Mesenteric fat pad (tissue), 1 donor: Measurements from ENCODE around the gene PRDM10. TPM values are rescaled to one million over a fixed set of nuclear protein-coding genes. Genes with fewer than 3 reads are reported as not detected.
A peak's percentile ranks its signal among the peaks of the same experiment; 100 is the strongest.
"Not testable (repeated sequence)": the region's sequence is repeated elsewhere in the genome, so short reads cannot be mapped to it uniquely, and the experiment has no call there.

ENCODE experiments used
- DNase-seq: peaks from one replicate; pipeline ENCODE4 v3.0.0-alpha.2; 2020; ENCODE audit warnings: low spot score
- total RNA-seq: library from RNA; stranded (reverse); fragmentation: NEBNext Ultra II Directional; extraction: Animal tissue kit (Norgen Biotek cat#: 25700); gene quantifications from one replicate; pipeline ENCODE4 v1.2.1, GENCODE V29; 2021
- donor health status: DM: yes; HTN: yes; CAD: no.

The PRDM10 gene
- total RNA-seq, 1 donor from 2014 or later, result 7.0 TPM

DNA sequence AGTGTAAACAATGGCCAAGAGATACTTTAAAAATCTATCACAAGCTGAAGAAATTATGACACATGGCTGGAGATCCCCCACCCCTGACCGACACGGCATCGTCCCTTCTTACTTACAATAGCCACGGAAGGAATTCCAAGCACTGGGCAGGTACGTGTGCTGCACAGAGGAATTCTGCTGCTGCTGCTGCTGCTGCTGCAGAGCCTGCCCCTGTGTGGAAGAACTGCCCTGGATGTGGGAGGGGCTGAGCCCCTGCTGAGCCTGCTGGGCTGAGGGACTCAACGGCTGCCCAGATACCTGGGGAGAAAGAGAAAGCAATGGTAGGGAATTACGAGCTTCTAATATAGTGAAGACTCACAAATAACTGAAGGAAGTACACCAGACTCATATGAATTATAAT lies 92.3 kb downstream of the PRDM10 start:
- DNase-seq, result no peak

DNA sequence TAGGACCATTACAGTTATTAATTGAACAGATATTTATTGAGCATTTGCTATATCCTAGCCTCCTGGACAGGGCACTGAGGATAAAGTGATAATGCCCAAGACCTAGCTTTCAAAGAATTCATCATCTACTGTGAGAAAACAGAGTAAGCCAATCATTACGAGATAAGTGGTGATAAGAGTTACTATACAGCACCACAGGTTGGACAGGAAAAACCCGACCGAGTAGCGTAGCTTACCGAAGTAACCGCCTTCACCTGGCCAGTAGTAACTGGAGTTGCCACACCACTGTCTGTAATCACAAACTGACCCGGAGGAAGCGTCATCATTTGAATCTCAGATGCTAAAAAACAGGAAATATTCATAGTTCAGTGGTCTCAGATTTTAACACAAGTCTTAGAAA lies 97.2 kb downstream of the PRDM10 start:
- no peak for DNase-seq

DNA sequence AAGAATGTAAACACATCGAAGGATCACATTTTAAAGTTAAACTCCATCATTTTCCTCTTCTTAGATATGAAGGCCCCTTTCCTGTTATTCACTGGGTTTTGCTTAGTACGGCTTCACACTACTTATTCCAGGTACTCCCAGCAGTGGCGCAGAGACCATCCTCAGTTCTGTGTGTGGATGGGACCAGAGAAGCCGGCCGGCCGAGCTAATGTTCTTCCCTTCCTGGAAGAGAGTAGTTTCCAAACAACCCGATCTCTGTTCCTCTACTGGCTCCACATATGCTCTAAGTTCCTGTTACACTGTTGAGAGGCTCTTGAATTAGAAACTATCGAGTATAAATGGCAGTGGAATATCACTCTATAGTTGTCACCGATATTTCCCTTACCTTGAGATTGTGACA lies 106.6 kb downstream of the PRDM10 start:
- DNase-seq, result no peak

DNA sequence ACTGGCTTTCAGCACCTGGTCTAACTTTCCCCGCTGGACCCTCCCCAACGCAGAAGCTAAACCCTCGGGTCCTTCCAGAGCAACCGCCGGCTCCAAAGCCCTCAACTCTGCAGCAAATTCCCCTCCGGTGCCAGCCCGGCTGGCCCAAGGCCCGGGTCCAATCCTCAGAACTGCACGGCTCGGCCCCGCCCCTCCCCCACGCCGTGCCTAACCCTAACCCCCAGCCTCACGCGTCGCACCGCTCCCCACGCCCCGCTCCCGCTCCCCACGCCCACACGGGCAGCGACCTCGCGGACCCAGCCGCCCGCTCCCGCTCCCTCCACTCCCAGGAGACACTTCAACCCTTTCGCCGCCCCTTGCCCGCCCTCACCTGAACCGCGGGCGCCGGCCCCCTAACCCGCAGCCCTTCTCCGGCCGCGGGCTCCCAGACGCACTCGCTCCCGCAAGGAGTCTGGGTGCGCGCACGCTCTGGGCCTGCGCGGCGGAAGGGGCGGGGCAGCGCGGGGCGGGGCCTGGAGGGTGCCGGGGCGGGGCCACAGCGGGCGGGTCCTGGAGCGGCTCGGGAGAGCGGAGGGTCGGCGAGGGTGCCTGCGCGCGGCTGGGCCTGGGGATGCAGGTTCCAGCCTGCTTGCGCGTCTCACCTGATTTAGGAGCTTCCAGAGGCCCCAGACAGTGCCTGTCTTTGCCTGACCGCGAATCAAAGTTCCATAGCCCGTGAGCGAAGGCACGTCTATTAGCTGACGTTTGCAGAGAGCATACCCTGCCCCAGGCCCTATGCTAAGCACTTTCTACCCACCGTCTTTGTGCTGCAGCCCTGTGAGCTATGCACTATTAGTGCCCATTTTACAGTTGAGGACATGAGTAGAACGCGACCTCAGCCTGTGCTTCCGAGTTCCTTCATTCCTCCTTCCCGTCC lies 107.3 kb downstream of the PRDM10 start, which contains the start of gene NFRKB:
NFRKB (minus strand) TSS at position 453 of the 916 bp plus-strand sequence. CDS start 2,729 bp downstream, outside the sequence.
- peak; percentile 96 for DNase-seq

DNA sequence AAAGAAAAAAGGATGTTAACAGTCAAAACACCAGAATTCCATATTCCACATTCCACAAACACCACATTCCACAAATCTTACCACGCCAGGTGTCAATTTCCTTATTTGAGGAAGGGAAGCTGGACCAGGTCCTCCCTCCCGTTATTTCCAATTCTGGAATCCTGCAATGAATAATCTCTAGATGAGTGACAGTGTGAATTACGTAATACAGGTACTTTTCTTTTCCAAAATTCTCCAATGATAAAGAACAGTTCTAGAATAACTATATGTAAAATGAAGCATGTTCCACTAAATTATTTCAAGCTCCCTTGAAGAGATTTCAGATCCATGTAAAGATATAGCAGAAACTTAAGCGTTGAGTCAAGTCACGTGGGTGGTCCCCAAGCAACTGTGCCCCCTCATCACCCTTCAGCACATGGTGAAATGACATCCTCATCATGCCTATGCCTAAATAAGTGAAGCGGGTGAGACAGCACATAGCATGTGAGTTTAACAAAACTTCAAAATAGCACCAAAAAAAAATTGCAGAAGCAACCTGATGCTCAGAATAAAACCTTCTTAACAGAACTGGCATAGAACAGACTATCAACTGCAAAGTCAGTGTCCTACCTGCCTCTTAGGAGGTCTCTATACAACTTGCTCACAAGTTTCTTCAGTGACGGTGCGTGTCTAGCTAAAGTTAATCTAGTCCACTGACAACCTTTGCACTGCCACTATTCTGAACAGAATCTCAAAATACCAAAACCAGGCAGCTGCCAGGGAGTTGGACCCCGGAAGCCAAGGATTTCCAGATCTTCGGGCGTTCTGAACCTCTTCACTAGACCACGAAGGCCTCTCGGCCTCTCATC lies 108.1 kb downstream of the PRDM10 start:
- DNase-seq, result no peak

DNA sequence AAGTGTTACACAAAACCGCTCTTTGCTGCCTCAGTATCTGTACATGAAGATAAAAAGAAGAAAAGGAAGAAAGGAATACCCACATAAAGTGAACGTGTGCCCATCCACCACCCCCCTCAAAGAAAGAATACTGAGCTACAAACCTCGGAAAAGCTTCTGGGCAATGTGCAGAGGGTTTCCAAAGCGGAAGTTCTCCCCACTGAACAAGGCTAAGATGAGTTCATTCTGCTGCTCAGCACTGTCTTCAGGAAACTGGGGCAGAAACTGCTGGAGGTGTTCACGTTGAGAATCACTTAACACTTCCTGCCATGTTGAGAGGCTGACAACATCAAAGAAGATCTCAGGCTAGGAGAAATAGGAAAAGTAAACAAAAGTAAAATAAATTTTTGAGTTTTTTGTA lies 114.2 kb downstream of the PRDM10 start:
- no peak for DNase-seq

DNA sequence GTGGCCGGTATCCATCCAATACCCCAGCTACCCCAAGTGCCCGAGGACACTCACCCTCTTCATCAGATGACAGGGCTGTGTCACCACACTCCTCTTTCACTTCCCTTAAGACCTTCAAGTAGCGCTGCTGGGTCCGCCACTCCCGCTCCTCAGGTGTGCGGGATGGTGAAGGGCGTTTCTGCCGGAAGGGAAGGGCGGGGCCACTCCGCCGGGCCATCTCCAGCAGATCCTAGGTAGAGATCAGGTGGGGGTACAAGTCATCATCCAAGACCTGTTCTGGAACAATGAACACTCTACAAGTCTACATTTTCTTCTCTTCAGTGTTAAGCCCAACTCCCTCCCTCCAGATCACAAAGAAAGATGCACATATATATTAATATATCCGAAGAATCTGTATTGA lies 117.3 kb downstream of the PRDM10 start:
- no peak for DNase-seq

DNA sequence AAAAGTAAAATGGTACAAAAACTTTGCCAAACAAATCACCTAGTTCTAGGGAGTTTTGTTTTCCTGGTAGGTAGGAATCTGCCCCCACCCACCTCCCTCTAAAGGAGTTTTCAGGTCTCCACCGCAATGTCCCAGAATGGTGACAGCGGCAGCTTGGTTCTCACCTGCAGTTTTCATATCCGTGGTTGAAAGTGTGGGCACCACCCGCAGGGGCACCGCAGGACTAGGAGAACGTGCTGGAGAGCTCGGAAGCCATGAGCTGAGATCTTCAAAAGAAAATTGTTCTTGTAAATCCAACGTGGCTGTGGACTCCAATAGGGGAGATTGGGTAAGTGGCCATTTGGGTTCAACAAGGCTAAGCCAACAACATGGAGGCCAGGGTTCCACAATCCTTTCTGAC lies 118.1 kb downstream of the PRDM10 start:
- no peak for DNase-seq

DNA sequence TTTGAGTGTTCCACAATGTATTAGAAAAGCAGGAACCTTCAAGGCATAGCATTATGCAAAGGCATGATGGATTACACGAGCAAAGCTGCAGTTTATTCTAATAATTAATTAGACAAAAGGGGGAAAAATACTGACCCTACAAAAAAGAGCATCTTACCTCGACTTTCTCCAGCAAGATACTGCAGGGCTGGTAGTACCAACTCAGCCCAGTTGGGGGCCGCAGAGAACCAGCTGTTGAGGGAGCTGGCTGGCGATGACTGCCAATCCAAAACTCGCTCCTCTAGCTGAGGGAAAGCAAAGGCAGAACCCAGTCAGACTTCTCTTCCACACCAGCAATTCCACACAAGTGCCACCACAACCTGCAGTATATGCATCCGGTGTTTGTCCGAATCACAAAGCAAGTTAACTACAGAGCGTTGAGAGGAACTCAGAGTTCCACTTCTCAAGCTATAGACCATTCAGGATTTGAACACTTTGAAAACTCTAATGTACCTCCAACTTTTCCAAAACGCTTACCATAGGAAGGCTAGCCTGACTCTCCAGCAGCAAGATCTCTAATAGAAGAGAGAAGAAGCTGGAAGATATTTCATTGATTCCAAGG lies 121.0 kb downstream of the PRDM10 start:
- DNase-seq, result no peak

DNA sequence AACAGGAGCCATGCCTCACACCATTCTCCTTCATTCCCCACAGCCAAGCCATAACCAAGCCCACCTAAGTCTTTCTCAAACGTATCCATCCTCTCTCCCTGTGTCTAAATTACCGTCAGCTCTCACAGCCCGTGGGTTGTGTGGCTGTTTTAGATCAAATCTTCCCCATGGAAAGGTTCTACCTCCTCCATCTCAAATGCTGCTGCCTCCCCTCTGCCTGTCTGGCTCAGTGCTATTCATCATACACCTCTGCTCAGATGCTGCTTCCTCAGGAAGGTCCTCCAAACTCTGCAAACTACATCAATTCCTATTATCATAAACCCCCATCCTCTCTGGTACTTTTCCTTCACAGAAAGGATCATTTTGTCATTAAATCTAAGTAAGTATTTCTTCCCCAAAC lies 122.3 kb downstream of the PRDM10 start:
- DNase-seq, result no peak

DNA sequence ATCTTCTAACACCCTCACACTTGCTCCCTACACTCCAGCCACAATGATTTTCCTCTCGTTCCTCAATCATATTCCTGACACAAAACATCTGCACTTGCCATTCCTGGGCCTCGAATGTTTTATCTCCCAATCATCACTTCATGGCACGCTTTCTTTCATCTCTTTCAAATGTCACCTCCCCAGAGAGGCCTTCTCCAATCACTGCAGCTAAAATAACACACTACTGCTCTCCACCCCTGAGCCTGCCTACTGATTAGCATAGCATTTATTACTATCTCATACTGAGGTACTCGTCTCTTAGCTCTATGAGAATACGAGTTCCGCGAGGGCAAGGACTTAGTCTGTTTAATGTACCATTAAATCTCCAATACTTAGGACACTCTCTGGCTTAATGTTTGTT lies 130.7 kb downstream of the PRDM10 start:
- no peak for DNase-seq

DNA sequence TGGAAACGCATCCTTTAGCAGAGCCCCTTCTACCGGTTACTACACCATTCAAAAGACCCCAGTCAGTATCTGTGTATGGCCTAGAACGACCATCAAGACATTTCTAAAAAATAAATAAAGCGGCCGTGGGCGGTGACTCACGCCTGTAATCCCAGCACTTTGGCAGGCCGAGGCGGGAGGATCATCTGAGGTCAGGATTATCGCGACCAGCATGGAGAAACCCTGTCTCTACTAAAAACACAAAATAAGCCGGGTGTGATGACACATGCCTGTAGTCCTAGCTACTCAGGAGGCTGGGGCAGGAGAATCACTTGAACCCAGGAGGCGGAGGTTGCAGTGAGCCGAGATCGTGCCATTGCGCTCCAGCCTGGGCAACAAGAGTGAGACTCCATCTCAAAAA lies 134.0 kb downstream of the PRDM10 start:
- DNase-seq, result not testable (repeated sequence)

DNA sequence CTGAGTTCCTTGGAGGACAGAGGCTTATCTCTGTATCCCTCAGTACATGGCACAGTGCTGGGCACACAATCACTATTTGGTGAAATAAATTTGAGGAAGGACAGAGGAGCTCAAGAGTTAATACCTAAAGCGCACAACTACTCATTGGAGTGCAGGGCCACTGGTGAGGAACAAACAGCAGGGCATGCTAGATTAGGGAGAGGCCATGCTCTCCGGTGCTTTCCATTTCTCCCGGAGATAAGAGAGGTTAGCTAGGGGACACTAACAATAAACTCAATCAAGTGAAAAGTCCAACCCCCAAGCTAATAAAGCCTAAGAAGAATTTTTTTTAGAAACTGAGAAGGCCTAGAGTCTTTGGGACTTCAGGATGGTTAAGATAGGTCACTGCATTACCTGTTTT lies 136.3 kb downstream of the PRDM10 start:
- DNase-seq, result no peak

DNA sequence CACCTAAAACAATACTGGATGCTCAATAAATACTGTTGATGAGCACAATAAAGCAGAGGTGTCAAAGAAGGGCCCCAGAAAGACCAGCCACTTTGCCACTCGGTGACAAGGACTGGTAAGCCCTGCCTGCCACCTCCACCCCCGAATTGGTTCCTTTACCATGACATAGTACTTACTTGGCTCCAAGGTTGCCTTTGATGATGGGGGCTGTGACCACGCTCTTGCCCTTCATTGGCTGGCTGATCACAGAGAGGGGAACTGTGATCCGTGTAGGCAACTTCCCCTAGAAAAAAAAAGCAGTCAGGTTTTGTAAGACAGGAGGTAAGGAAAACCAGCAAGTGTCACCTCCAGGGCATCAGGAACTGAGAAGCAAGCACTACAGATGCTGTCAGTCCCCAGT lies 136.9 kb downstream of the PRDM10 start:
- DNase-seq, result no peak

DNA sequence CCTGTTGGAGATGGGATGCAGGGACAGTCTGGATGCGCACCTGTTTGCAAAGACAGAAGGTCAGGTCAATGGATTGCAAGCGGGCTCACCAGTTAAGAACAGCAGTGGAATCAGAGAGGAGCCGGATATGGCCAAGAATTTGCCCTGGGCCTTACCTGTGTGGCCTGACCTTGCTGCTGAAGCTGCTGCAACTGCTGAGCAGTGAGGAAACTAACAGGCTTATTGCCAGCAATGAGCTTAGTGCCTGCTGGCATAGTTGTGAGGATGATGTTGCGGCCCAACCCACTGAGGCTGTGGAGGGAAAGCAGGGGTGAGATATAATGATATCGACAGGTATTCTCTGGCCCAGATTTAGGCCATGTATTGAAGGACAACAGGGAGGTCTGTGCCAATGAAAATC lies 137.8 kb downstream of the PRDM10 start:
- DNase-seq, result no peak

DNA sequence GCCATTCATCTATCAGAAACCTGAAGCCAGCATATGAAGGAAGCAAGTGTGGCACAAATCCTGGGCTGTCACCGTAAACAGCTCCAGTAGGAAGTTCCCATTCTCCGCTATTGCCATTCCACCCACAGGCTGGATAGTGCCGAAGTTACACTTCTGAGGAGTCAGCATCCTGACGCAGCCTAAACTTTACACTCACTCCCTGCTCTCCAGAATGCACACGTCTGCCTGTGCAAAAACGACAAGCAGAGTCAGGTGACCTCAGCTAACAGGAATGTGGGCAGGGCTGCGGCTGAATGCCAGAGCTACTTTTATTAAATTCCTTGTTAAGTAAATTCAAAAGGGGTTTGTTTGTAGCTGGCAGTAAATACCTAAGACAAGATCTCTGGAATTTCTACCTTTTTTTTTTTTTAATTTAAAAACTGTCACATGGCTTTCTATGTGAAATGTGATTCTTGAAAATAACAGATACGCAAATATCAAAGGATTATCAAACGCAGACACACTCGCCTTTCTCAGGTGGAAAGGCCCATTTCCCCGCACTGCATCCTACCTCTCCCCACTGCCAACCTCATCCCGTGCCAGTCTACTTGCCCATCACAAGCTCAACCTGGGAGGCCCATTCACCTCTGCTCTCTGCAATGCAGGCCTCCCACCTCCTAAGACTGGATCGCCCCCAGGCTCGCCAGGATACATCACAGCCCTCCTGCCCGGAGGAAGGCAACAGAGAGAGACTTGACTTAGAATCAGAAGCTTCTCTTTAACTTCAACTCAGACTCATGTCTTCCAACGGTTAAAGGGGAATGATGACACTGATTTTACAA lies 140.7 kb downstream of the PRDM10 start:
- DNase-seq, result no peak

DNA sequence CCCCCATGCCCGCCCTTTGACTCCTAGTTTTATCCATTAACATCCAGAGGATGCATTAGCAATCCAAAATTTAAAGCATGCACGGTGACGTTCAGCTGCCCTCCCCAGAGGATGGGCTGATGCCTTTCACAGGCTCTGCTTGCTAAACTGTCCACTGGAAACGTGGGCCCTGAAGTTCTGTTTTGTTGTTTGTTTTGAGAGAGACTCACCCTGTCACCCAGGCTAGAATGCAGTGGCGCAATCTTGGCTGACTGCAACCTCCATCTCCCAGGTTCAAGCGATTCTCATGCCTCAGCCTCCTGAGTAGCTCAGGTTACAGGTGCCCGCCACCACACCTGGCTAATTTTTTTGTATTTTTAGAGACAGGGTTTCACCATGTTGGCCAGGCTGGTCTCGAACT lies 146.6 kb downstream of the PRDM10 start:
- DNase-seq, result no peak

DNA sequence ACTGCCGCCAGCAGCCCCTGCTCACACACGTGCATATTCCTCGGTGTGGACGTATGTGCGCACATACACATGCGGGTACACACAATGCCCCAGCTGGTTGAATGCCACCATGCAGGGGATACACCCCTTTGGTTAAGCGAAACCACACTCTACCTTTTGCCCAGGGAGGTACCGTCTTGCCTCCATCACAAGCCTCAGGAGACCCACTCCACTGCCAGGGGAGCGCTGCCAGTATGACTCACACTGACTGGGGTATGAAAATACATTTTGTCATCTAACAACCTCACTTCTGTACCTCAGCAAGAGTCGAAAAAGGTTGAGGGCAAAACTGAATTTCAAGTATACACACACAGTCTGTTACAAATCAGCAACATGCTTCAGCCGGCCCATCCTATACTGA lies 147.5 kb downstream of the PRDM10 start:
- DNase-seq, result no peak

DNA sequence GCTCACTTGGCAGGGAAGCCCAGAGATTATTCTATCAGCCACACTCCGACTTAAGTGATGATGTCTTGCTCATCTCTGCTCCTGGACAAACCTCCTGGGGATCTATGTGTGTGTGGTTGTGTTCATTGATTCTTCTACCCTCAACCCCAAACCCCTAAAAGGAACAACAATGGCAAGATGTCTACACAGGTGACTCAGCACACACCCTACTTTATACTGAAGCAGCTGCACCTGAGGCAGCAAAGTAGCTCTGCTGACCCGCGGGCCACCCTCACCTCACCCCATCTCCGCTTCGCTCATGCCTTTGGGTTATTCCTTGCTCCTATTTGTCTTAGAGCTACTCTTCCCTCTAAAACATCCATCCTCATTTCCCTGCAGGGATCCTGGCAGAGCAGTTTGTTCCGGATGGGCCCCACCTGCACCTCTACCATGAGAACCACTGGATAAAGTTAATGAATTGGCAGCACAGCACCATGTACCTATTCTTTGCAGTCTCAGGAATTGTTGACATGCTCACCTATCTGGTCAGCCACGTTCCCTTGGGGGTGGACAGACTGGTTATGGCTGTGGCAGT lies 148.3 kb downstream of the PRDM10 start:
- DNase-seq, result no peak

DNA sequence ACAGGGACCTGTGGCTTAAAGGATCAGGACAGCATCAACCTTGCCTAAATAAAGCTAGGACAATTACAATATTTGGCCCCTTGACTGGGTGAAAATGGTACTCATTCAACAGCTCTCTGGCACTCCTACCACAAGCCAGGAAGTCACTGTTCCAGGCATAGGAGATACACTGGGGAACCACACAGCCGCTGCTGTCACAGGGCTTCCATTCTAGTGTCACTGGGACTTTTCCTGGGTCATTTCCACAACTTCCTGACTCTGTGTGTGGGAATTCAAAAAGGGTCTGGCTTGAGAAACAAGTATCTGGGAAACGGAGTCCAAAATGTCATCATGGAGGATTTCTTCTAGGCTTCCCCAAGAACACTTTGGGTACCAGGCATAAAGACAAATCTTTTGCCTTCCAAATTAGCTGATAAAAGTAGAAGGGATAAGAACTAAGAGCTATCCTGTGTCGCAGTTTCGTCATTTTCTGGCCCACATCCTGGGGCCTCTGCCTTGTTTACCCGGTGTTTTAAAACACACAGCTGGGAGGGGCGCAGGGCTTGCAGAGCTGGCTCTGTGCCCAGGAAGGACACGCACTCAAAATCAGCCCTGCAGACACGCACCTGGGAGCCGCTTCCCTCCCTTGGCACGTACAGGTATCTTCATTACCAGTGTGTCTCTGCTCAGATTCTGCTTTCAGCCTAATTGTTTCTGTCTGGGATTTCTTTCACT lies 149.0 kb downstream of the PRDM10 start:
- no peak for DNase-seq
